OCI-LY7 (cell line): ENCODE measurements around the gene KLHL3.

Experiments
- CTCF ChIP-seq: fragments of 200-600 bp; sonication (generic); conservative IDR thresholded peaks from 2 replicates; pipeline ENCODE4 v1.5.1; 2014; ENCODE audit warnings: mild to moderate bottlenecking, antibody characterized with exemption, low read length, moderate library complexity, mixed read lengths
- EZH2phosphoT487 ChIP-seq: fragments of 200-600 bp; sonication (generic); IDR thresholded peaks from 2 replicates; pipeline ENCODE4 v1.6.1; 2018; ENCODE audit warnings: low read depth, borderline replicate concordance, mild to moderate bottlenecking, mixed run types, antibody characterized with exemption, low read length, moderate library complexity, mixed read lengths

GRCh38 chr5:137693951-137694721, 41.8 kb downstream of the KLHL3 start:
- TF ChIP-seq CTCF (no peak), EZH2phosphoT487 (no peak)
